ENCODE measurements around the gene STX1B. TPM values are rescaled to one million over a fixed set of nuclear protein-coding genes. Genes with fewer than 3 reads are reported as not detected.

STX1B gene
- total RNA-seq, 1 experiment from 2014 or later, result 3.9 TPM

- H3K4me2 ChIP-seq, result peak overlapping the region; percentile 98
- H2AFZ ChIP-seq, result peak overlapping the region; percentile 80
- H3K27me3 ChIP-seq (ENCODE audit: insufficient read depth, low read depth), result no peaks in the 10 kb centered on the region
- BruUV-seq (replicated peaks), result TSS peak; percentile 54
- H3K4me3 ChIP-seq, result peak overlapping the region; percentile 67
- no peak overlapping the region for H3K27ac ChIP-seq
- H3K9me3 ChIP-seq (ENCODE audit: insufficient read depth, low read depth), result no peaks in the 10 kb centered on the region
- H3K36me3 ChIP-seq (ENCODE audit: low read depth), result no peaks in the 10 kb centered on the region
- no peaks in the 10 kb centered on the region for H3K9me2 ChIP-seq (ENCODE audit: insufficient read depth)
- CTCF ChIA-PET, result interaction anchor here (0.6 to 0.8 kb wide), 2 partner anchors 9 to 10 kb away, joined by 3 to 5 read pairs; no protein-coding TSS in a partner anchor
- DNase-seq, result peak in 1 of 2 experiments; percentile 31
- H3F3A ChIP-seq (ENCODE audit: insufficient read depth, low read depth), result peaks cover 41% of the 10 kb centered on the region
- H4K20me1 ChIP-seq (ENCODE audit: insufficient read depth), result no peaks in the 10 kb centered on the region
- intact Hi-C loops (cut with micrococcal nuclease; ENCODE audit: unreplicated experiment), result no loop called here
- POLR2A ChIA-PET (ENCODE audit: unreplicated experiment), result interaction anchor here (0.6 to 1.0 kb wide), 3 partner anchors 37 to 390 kb away, joined by 3 to 29 read pairs (median 5); partner anchors contain the start of gene STX4
- peaks cover 24% of the 10 kb centered on the region for H3K4me1 ChIP-seq (replicated peaks; ENCODE audit: insufficient read depth)
- TF ChIP-seq, protein P1, sequence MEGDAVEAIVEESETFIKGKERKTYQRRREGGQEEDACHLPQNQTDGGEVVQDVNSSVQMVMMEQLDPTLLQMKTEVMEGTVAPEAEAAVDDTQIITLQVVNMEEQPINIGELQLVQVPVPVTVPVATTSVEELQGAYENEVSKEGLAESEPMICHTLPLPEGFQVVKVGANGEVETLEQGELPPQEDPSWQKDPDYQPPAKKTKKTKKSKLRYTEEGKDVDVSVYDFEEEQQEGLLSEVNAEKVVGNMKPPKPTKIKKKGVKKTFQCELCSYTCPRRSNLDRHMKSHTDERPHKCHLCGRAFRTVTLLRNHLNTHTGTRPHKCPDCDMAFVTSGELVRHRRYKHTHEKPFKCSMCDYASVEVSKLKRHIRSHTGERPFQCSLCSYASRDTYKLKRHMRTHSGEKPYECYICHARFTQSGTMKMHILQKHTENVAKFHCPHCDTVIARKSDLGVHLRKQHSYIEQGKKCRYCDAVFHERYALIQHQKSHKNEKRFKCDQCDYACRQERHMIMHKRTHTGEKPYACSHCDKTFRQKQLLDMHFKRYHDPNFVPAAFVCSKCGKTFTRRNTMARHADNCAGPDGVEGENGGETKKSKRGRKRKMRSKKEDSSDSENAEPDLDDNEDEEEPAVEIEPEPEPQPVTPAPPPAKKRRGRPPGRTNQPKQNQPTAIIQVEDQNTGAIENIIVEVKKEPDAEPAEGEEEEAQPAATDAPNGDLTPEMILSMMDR (conservative IDR thresholded peaks at IDR 0.05), result no peak
- no peak for TF ChIP-seq EZH2 (IDR thresholded peaks at IDR 0.05; ENCODE audit: low read depth)
- H3K79me2 ChIP-seq (ENCODE audit: low read depth), result no peaks in the 10 kb centered on the region
Observed at GRCh38 chr16:30996324-30996984, 14.0 kb downstream of the STX1B start.

DNA sequence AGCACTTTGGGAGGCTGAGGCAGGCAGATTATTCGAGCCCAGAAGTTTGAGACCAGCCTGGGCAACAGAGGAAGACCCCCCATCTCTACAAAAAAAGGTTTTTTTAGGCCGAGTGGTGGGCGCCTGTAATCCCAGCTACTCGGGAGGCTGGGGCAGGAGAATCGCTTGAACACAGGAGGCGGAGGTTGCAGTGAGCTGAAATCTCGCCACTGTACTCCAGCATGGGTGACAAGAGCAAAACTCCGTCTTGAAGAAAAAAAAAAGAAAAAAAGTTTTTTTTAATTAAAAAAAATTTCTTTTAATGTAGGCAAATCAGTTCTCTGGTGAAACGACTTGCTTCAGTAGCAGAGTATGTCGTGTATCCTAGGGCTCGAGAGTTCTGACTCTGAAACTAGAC, 14.5 kb downstream of the STX1B start:
- no peak for DNase-seq
- Histone ChIP-seq H2AFZ (no peak overlapping the region), H4K20me1 (ENCODE audit: insufficient read depth) (no peaks in the 10 kb centered on the region), H3K4me1 (replicated peaks; ENCODE audit: insufficient read depth) (peaks cover 24% of the 10 kb centered on the region), H3K79me2 (ENCODE audit: low read depth) (no peaks in the 10 kb centered on the region), H3F3A (ENCODE audit: insufficient read depth, low read depth) (peaks cover 41% of the 10 kb centered on the region), H3K4me3 (no peak overlapping the region; the same call in 1 of the 2 replicates), H3K9me3 (ENCODE audit: insufficient read depth, low read depth) (no peaks in the 10 kb centered on the region), H3K27ac (no peak overlapping the region), H3K4me2 (no peak overlapping the region), H3K27me3 (ENCODE audit: insufficient read depth, low read depth) (no peaks in the 10 kb centered on the region), H3K36me3 (ENCODE audit: low read depth) (no peaks in the 10 kb centered on the region), H3K9me2 (ENCODE audit: insufficient read depth) (no peaks in the 10 kb centered on the region)
- ChIA-PET POLR2A (ENCODE audit: unreplicated experiment) (no interaction called here), CTCF (no interaction called here)
- no TSS peak for BruUV-seq (replicated peaks)
- TF ChIP-seq EZH2 (IDR thresholded peaks at IDR 0.05; ENCODE audit: low read depth), result no peak
- TF ChIP-seq, protein P1 (conservative IDR thresholded peaks at IDR 0.05), result no peak
- intact Hi-C loops (cut with micrococcal nuclease; ENCODE audit: unreplicated experiment), result no loop called here

GRCh38 chr16:30992931-30993816, 17.3 kb downstream of the STX1B start:
- CTCF ChIA-PET, result no interaction called here
- no peak overlapping the region for H3K4me3 ChIP-seq
- intact Hi-C loops (cut with micrococcal nuclease; ENCODE audit: unreplicated experiment), result no loop called here
- POLR2A ChIA-PET (ENCODE audit: unreplicated experiment), result no interaction called here
- no peaks in the 10 kb centered on the region for H3K79me2 ChIP-seq (ENCODE audit: low read depth)
- no peaks in the 10 kb centered on the region for H3K36me3 ChIP-seq (ENCODE audit: low read depth)
- BruUV-seq (replicated peaks), result no TSS peak
- peaks cover 9% of the 10 kb centered on the region for H3K4me1 ChIP-seq (replicated peaks; ENCODE audit: insufficient read depth)
- H3K4me2 ChIP-seq, result no peak overlapping the region
- H3K9me2 ChIP-seq (ENCODE audit: insufficient read depth), result no peaks in the 10 kb centered on the region
- H3K9me3 ChIP-seq (ENCODE audit: insufficient read depth, low read depth), result no peaks in the 10 kb centered on the region
- H3K27ac ChIP-seq, result no peak overlapping the region
- H4K20me1 ChIP-seq (ENCODE audit: insufficient read depth), result no peaks in the 10 kb centered on the region
- no peaks in the 10 kb centered on the region for H3K27me3 ChIP-seq (ENCODE audit: insufficient read depth, low read depth)
- TF ChIP-seq, protein P1 (conservative IDR thresholded peaks at IDR 0.05), result no peak
- no peak for TF ChIP-seq EZH2 (IDR thresholded peaks at IDR 0.05; ENCODE audit: low read depth)
- H2AFZ ChIP-seq, result no peak overlapping the region
- DNase-seq, result peak in 1 of 2 experiments; percentile 21
- peaks cover 24% of the 10 kb centered on the region for H3F3A ChIP-seq (ENCODE audit: insufficient read depth, low read depth)
